Embryonic facial prominence (tissue), 1 donor: ENCODE data around the gene RCOR1.
"Not testable (repeated sequence)": the region's sequence is repeated elsewhere in the genome, so short reads cannot be mapped to it uniquely, and the experiment has no call there.

Source experiments
- DNase-seq: peaks from one replicate; pipeline ENCODE4 v3.0.0-alpha.2; 2016; ENCODE audit errors: extremely low spot score

Gene RCOR1

DNA sequence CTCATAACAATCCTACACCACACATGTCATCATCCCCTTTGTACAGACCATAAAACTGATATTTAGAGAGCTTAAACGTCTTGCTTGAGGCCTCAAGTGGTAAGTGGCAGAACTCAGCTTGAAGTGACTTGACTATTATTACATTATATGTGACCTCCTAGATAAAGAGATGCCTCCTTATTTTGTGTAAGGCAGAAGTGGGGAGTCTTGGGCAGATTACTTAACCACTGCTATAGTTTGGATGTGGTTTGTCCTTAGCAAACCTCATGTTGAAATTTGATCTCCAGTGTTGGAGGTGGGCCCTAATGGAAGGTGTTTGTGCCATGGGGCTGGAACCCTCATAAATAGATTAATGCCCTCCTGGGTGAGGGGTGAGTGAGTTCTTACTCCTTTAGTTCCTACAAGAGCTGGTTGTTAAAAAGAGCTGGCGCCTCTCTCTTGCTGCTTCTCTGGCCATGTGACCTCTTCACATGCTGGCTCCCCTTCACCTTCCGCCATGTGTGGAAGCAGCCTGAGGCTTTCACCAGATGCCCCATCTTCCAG is 37.4 kb downstream of the RCOR1 start:
- no peak for DNase-seq

GRCh38 chr14:102630405-102630804 is 38.0 kb downstream of the RCOR1 start:
- no peak for DNase-seq

DNA sequence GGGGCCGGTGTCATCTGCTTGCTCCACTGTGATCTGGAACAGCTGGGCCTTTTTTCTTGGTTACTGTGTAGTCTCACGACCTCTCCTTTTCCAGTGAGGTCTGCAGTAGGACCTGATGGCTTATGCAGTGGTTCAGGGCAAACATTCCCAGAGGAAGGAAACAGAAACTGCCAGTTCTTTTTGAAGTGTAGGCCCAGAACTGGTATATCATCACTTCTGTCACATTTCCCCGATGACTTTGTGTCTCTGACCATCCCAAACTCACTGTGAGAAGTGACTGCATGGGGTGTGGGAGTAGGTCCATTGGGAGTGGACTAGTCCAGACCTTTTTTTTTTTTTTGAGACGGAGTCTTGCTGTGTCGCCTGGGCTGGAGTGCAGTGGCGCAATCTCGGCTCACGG is 38.4 kb downstream of the RCOR1 start:
- no peak for DNase-seq

- DNase-seq: no peak
Measured at GRCh38 chr14:102633906-102634595, 41.6 kb downstream of the RCOR1 start.

DNA sequence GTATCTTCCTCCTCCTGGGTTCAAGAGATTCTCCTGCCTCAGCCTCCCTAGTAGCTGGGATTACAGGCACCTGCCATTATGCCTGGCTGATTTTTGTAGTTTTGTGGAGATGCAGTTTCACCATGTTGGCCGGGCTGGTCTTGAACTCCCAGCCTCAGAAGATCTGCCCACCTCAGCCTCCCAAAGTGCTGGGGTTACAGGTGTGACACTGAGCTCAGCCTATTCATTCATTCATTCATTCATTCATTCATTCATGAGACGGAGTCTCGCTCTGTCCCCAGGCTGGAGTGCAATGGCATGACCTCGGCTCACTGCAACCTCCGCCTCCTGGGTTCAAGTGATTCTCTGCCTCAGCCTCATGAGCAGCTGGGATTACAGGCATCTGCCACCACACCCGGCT is 47.2 kb downstream of the RCOR1 start:
- DNase-seq: not testable (repeated sequence)

DNA sequence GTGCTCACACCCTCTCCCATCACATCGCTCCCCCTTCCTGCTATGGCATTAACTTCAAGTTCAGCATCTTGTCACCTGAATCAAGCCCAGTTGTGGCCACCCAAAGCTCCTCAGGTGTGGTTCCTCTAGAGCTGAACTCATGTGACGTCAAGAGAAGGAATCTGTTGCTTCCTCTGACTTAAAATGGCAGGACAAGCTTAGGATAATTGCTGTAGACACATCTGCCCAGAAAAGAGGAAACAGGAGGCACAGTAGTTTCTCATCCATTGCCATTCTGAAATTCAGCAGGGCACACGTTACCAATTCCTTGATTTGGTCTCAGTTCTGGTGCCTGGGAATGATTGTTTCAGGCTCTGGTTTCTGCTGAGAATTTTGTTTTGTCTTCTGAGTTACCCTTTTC is 52.1 kb downstream of the RCOR1 start:
- DNase-seq: no peak

- DNase-seq: no peak
Measured at GRCh38 chr14:102645746-102646440, 53.4 kb downstream of the RCOR1 start.

DNA sequence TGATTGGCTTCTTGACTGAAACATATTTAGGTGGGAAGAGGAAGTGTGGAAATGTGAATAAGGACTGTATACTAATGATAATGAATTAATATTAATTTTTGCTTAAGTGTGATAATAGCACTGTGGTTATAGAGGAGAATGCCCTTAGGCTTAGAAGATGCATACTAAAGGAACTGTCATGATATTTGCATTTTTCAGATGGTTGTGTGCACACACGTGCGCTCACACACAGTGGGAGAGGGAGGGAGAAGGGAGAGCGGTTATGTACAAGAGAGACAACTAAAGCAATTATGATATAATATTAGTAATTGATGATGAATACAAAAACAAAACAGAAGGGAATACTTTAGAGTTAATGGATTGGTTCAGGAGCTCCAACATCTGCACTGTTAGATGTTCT is 54.2 kb downstream of the RCOR1 start:
- DNase-seq: no peak

DNA sequence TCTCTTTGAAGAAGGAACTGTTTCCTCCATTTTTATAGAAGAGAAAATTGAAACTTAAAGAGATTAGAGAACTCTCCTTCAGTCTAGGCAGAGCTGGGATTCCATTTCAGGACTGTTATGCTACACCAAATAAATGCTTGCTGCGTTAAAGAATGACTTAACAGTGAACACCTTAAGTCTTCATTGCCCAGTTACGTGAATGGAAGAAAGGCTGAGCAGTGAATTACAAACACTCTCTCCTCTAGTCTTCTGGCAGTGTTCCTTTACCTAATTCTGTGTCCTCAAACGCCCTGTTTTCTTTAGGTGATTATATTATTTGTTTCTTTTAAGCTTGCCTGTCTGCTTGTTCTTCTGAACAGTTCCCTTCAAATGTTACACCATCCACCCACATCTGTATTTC is 59.7 kb downstream of the RCOR1 start:
- no peak for DNase-seq

GRCh38 chr14:102654298-102654697 is 61.8 kb downstream of the RCOR1 start:
- DNase-seq: no peak

- no peak for DNase-seq
Measured at GRCh38 chr14:102655137-102655536, 62.7 kb downstream of the RCOR1 start.

DNA sequence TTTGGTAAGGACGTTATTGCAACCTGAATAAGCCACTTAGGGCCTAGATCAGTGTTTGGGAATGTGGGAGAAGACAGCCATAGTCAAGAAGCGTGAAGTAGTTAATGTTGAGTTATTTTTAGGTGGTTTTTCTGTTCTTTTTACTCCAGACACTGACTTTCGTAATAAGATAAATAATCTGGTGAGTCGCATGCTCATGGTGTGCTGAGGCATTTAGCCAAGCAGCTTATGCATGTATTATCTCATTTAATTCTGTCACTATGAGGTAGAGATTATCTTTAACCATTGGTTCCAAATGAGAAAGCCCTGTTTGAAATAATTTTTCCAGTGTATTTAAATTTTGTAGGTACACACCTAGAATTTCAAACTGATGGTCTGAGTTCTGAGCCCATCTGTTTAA is 67.3 kb downstream of the RCOR1 start:
- no peak for DNase-seq

DNA sequence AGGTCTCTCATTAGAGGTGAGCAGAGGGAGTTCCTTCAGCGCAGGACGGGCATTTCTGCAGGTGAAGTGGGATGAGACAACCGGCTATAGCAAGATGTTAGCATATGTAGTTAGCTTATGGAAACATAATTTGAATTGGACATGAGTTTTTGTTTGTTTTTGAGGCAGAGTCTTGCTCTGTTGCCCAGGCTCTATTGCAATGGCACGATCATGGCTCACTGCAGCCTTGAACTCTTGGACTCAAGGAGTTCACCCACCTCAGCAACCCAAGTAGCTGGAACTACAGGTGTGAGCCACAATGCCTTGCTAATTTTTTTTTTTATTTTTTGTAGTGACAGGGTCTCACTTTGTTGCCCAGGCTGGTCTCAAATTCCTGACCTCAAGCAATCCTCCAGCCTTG is 69.2 kb downstream of the RCOR1 start:
- DNase-seq: no peak

GRCh38 chr14:102662636-102663430 is 70.4 kb downstream of the RCOR1 start:
- no peak for DNase-seq

DNA sequence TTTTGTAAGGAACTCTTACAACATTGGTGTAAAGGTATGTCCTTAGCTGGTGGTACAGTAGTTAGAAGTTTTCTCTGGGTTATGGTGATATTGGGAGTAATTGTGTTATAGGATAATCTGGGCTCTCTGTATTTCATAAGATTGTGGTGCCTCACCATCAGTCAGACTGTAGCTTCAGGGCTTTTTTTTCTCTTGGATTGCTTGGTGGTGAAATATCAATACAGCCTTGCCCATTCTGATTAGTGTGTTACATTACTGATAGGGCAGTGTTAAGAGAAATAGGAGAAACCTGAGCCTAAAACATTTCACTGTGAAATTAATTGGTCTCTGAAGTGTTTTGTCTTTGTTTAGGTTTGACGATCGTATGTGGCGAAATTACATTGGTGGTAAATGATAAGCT is 71.0 kb downstream of the RCOR1 start:
- DNase-seq: no peak

GRCh38 chr14:102665621-102666020 is 73.2 kb downstream of the RCOR1 start:
- no peak for DNase-seq

DNA sequence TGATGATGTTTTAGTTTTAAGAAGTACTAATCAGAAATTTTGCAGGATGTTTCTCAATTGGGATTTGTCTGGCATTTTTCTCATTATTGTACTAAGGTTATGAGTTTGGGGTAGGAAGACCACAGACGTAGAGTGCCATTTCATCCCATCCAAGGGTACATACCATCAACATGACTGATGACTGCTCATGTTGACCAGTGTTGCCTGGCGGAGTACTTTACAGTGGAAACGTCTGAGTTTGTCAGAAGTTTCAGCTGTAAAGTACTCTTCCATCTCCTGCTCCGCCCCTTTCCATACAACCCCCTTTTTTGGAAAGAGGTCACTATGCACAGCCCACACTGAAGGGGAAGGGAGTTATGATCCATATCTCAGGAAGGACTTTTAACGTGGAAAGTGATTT is 74.2 kb downstream of the RCOR1 start:
- no peak for DNase-seq

GRCh38 chr14:102667703-102668102 is 75.3 kb downstream of the RCOR1 start:
- no peak for DNase-seq

GRCh38 chr14:102668291-102668873 is 75.9 kb downstream of the RCOR1 start:
- no peak for DNase-seq

DNA sequence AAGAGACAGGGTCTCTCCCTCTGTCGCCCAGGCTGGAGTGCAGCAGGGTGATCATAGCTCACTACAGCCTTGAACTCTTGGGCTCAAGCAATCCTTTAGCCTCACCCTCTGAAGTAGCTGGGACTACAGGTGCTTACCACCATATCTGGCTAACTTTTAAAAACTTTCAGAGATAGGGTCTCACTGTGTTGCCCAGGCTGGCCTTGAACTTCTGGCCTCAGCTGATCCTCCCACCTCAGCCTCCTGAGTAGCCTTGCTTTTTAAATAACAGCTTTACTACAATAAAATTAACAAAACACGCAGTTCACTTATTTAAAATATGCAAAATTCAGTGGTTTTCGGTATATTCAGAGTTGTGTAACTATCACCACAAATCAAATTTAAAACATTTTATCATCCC is 79.0 kb downstream of the RCOR1 start:
- DNase-seq: no peak

DNA sequence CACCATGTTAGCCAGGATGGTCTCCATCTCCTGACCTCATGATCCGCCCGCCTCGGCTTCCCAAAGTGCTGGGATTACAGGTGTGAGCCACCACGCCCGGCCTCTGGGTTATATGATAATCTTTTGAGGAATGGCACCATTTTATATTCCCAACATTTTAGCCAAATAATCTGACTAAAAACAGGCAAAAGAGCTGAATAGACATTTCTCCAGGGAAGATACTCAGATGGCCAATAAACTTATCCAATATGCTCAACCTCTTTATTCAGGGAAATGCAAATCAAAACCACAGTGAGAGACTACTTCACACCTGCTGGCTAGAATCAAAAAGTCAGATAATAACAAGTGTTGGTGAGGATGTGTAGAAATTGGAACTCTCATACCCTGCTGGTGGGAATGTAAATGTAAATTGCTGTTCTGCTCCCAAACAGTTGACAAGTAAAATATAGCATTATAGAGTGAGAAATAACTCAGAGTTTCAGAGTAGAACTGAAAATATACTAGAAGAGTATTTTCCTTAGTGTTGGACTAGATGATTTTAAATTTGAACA is 80.0 kb downstream of the RCOR1 start:
- DNase-seq: no peak

GRCh38 chr14:102675396-102675795 is 82.9 kb downstream of the RCOR1 start:
- DNase-seq: no peak
